HEK293 (cell line): ENCODE measurements around the gene MAGEB17.

ENCODE experiments used
- AEBP2 ChIP-seq: fragments of 450-650 bp; formaldehyde crosslinking; IDR thresholded peaks from 2 replicates; pipeline ENCODE4 v1.5.1; 2016; ENCODE audit warnings: missing biosample characterization, missing genetic modification characterization, borderline replicate concordance
- HIC1 ChIP-seq: fragments of 450-650 bp; formaldehyde crosslinking; IDR thresholded peaks from 2 replicates; pipeline ENCODE4 v1.5.1; 2016; ENCODE audit warnings: missing biosample characterization, missing genetic modification characterization
- OVOL3 ChIP-seq: fragments of 450-650 bp; formaldehyde crosslinking; IDR thresholded peaks from 2 replicates; pipeline ENCODE4 v1.5.1; 2016; ENCODE audit warnings: missing biosample characterization, missing genetic modification characterization
- ZBTB49 ChIP-seq: fragments of 450-650 bp; formaldehyde crosslinking; IDR thresholded peaks from 2 replicates; pipeline ENCODE4 v1.5.1; 2016; ENCODE audit warnings: missing biosample characterization, missing genetic modification characterization, low read depth
- ZFHX2 ChIP-seq: fragments of 450-650 bp; formaldehyde crosslinking; conservative IDR thresholded peaks from 2 replicates; pipeline ENCODE4 v1.5.1; 2016; ENCODE audit warnings: missing biosample characterization, missing genetic modification characterization
- ZNF138 ChIP-seq: fragments of 450-650 bp; formaldehyde crosslinking; IDR thresholded peaks from 2 replicates; pipeline ENCODE4 v1.5.1; 2016; ENCODE audit warnings: missing biosample characterization, missing genetic modification characterization, borderline replicate concordance
- ZNF19 ChIP-seq: fragments of 450-650 bp; formaldehyde crosslinking; IDR thresholded peaks from 2 replicates; pipeline ENCODE4; 2016; ENCODE audit warnings: missing biosample characterization, missing genetic modification characterization, low read depth
- ZNF391 ChIP-seq: fragments of 450-650 bp; formaldehyde crosslinking; IDR thresholded peaks from 2 replicates; pipeline ENCODE4 v1.5.1; 2016; ENCODE audit warnings: low read depth, missing biosample characterization, missing genetic modification characterization, borderline replicate concordance
- ZNF518A ChIP-seq: fragments of 450-650 bp; formaldehyde crosslinking; conservative IDR thresholded peaks from 2 replicates; pipeline ENCODE4 v1.5.1; 2016; ENCODE audit warnings: low read depth, missing biosample characterization, missing genetic modification characterization
- ZNF596 ChIP-seq: fragments of 450-650 bp; IDR thresholded peaks from 2 replicates; pipeline ENCODE4 v1.5.0; 2018; ENCODE audit warnings: missing biosample characterization, mild to moderate bottlenecking, missing genetic modification characterization, moderate library complexity
- ZNF639 ChIP-seq: fragments of 450-650 bp; formaldehyde crosslinking; IDR thresholded peaks from 2 replicates; pipeline ENCODE4 v1.5.1; 2016; ENCODE audit warnings: missing biosample characterization, missing genetic modification characterization
- ZNF692 ChIP-seq: fragments of 450-650 bp; formaldehyde crosslinking; IDR thresholded peaks from 2 replicates; pipeline ENCODE4 v1.5.1; 2016; ENCODE audit warnings: missing biosample characterization, missing genetic modification characterization
- ZNF76 ChIP-seq: fragments of 450-650 bp; formaldehyde crosslinking; IDR thresholded peaks from 2 replicates; pipeline ENCODE4; 2016; ENCODE audit warnings: low read depth, missing biosample characterization, missing genetic modification characterization, borderline replicate concordance

MAGEB17 gene

GRCh38 chrX:16196829-16197228, 29.5 kb downstream of the MAGEB17 start (continued):
- TF ChIP-seq ZNF518A (tag by site-specific recombination) = no peak
- no peak for TF ChIP-seq AEBP2 (tag by site-specific recombination)
- TF ChIP-seq OVOL3 = no peak
- TF ChIP-seq ZNF138 (tag by site-specific recombination) = no peak
- no peak for TF ChIP-seq ZNF596 (tag by site-specific recombination)
- TF ChIP-seq ZBTB49 (tag by site-specific recombination) = no peak
- TF ChIP-seq ZNF19 (tag by site-specific recombination) = no peak
- TF ChIP-seq ZFHX2 = no peak
- no peak for TF ChIP-seq ZNF76
- TF ChIP-seq ZNF391 (tag by site-specific recombination) = no peak
- no peak for TF ChIP-seq HIC1 (tag by site-specific recombination)
- no peak for TF ChIP-seq ZNF692 (tag by site-specific recombination)
- TF ChIP-seq ZNF639 (tag by site-specific recombination) = no peak
